CD8-positive, alpha-beta memory T cell (primary cell): ENCODE data around the gene TPST2. TPM values are rescaled to one million over a fixed set of nuclear protein-coding genes. Genes with fewer than 3 reads are reported as not detected.

ENCODE experiments used
- CTCF ChIA-PET: fragments of 350-600 bp; sonication (Branson Sonifier 250); formaldehyde crosslinking; loops from one replicate; lab custom pipeline; 2021; ENCODE audit warnings: antibody characterized with exemption; lab: Charles Lee
- POLR2A ChIA-PET: fragments of 350-600 bp; sonication (Branson Sonifier 250); formaldehyde crosslinking; loops from one replicate; lab custom pipeline; 2021; ENCODE audit warnings: antibody characterized with exemption; lab: Charles Lee
- DNase-seq, 5 donors: peaks; one replicate each; pipeline versions ENCODE4 v3.0.0 to v3.0.0-alpha.2; 2020 to 2022; ENCODE audit warnings: mixed read lengths in 1 of 5
- H3K27ac ChIP-seq: one replicate; pipeline ENCODE4 v1.7.0; 2013; ENCODE audit warnings: low read depth, mild to moderate bottlenecking, low read length, moderate library complexity
- H3K27me3 ChIP-seq: 2 replicates; pipeline ENCODE4 v1.7.0; 2013; ENCODE audit warnings: low read length, mild to moderate bottlenecking; ENCODE audit not compliant: insufficient read depth, poor library complexity, severe bottlenecking
- H3K36me3 ChIP-seq: 2 replicates; pipeline ENCODE4 v1.7.0; 2013; ENCODE audit warnings: mild to moderate bottlenecking, low read length, moderate library complexity; ENCODE audit not compliant: insufficient read depth
- H3K4me1 ChIP-seq: 2 replicates; pipeline ENCODE4 v1.7.0; 2013; ENCODE audit warnings: mild to moderate bottlenecking, low read length, moderate library complexity; ENCODE audit not compliant: insufficient read depth
- H3K4me3 ChIP-seq: 2 replicates; pipeline ENCODE4 v1.7.0; 2013; ENCODE audit warnings: mild to moderate bottlenecking, low read length
- H3K9me3 ChIP-seq: 2 replicates; pipeline ENCODE4 v1.7.0; 2013; ENCODE audit warnings: mild to moderate bottlenecking, low read length
- H3K27ac Mint-ChIP-seq, 8 donors: one replicate each; pipeline ENCODE4 v1.8.0; 2020 to 2021; ENCODE audit warnings: mixed read lengths in 8 of 8, mild to moderate bottlenecking in 6 of 8, inconsistent platforms in 3 of 8, moderate library complexity in 3 of 8
- H3K27me3 Mint-ChIP-seq, 2 donors: one replicate each; pipeline ENCODE4 v1.8.0; 2020 to 2021; ENCODE audit warnings: mixed read lengths in 2 of 2, mild to moderate bottlenecking in 1 of 2, moderate library complexity in 1 of 2
- H3K36me3 Mint-ChIP-seq, 3 donors: one replicate each; pipeline ENCODE4 v1.8.0; 2020 to 2021; ENCODE audit warnings: mixed read lengths in 3 of 3, inconsistent platforms in 1 of 3, mild to moderate bottlenecking in 1 of 3
- H3K4me1 Mint-ChIP-seq, 3 donors: one replicate each; pipeline ENCODE4 v1.8.0; 2020 to 2021; ENCODE audit warnings: mixed read lengths in 3 of 3, inconsistent platforms in 1 of 3, mild to moderate bottlenecking in 1 of 3
- H3K4me3 Mint-ChIP-seq, 7 donors: one replicate each; pipeline ENCODE4 v1.8.0; 2020 to 2021; ENCODE audit warnings: mixed read lengths in 7 of 7, mild to moderate bottlenecking in 6 of 7, moderate library complexity in 4 of 7, inconsistent platforms in 2 of 7
- H3K9me3 Mint-ChIP-seq, 5 donors: one replicate each; pipeline ENCODE4 v1.8.0; 2020 to 2022; ENCODE audit warnings: mixed read lengths in 5 of 5, mild to moderate bottlenecking in 3 of 5, moderate library complexity in 2 of 5, inconsistent platforms in 1 of 5
- polyA plus RNA-seq: library from polyadenylated mRNA; unstranded; fragments of 300-500 nt; fragmentation: Illumina TruSeq; gene quantifications from one replicate; pipeline ENCODE4 v1.2.3, GENCODE V29; 2021
- total RNA-seq, 2 experiments: library from RNA; stranded (reverse); gene quantifications; one replicate each; pipeline ENCODE4 v1.2.3, GENCODE V29; 2021

Gene TPST2
- total and polyA plus RNA-seq, 3 experiments from 2014 or later, result 36.7 to 201 (median 37.3) TPM

DNA sequence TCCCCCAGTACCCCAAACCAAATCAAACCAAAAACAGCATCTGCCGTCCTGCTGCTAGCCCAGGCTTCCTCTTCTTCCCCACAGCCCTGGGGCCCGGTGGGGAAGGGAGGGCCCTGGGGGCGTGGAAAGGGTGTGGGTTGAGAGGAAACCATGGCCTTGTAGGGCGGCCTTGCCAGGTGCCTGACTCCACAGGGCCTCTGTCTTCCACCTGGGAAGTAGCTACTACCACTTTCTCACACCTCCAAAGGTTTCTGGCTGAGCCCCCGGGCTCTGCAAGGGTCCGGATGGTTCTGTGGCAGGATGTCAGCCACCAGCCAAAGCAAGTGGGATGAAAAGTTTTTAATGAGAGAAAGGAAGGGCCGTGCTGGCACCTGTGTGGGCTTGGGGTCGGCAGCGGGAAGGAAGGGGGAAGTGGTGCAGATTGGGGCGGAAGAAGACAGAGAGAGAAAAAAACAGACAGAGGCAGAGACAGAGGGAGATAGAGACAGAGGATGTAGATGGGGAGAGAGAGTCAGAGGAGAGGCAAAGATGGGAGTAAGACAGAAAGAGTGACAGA is 10.5 kb downstream of the TPST2 start:
- Mint-ChIP-seq H3K4me1 (peaks cover 72 to 84% (median 76%) of the 10 kb centered on the region in 3 donors), H3K9me3 (no peaks in the 10 kb centered on the region), H3K27me3 (peaks cover 0 to 2% of the 10 kb centered on the region in 2 donors), H3K36me3 (peaks cover 0 to 52% (median 5%) of the 10 kb centered on the region in 3 donors), H3K27ac (peak overlapping the region; percentile 64 to 98 (median 92)), H3K4me3 (peak overlapping the region; percentile 43 to 84 (median 76))
- Histone ChIP-seq H3K27ac (peak overlapping the region; percentile 27), H3K36me3 (peaks cover 8% of the 10 kb centered on the region), H3K27me3 (no peaks in the 10 kb centered on the region), H3K9me3 (no peaks in the 10 kb centered on the region), H3K4me3 (peak overlapping the region; percentile 53), H3K4me1 (peaks cover 53% of the 10 kb centered on the region)
- DNase-seq, result peak; percentile 39 to 73 (median 67)
- CTCF ChIA-PET, result interaction anchor here (1.0 to 1.6 kb wide), 3 partner anchors 9 to 21 kb away, joined by 3 read pairs; no protein-coding TSS in a partner anchor
- POLR2A ChIA-PET, result interaction anchor here (0.6 kb wide), 1 partner anchor 64 kb away, joined by 8 read pairs; no protein-coding TSS in a partner anchor

DNA sequence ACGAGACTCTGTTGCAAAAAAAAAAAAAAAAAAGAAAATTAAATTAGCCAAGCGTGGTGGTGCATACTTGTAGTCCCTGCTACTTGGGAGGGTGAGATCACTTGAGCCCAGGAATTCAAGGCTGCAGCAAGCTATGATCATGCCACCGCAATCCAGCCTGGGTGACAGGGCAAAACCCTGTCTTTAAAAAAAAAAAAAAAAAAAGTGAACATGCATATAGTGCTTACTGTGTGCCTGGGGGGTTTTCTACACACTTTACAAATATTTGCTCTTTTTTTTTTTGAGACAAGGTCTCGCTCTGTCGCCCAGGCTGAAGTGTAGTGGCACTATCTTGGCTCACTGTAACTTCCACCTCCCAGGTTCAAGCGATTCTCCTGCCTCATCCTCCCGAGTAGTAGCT is 12.9 kb downstream of the TPST2 start:
- ChIA-PET POLR2A (interaction anchor here (0.6 to 0.7 kb wide), 2 partner anchors 16 to 64 kb away, joined by 4 to 6 read pairs; no protein-coding TSS in a partner anchor), CTCF (no interaction called here)
- Histone ChIP-seq H3K36me3 (peaks cover 4% of the 10 kb centered on the region), H3K27ac (no peak overlapping the region), H3K4me1 (peaks cover 60% of the 10 kb centered on the region), H3K4me3 (no peak overlapping the region), H3K27me3 (no peaks in the 10 kb centered on the region), H3K9me3 (no peaks in the 10 kb centered on the region)
- peaks cover 0 to 2% of the 10 kb centered on the region in 2 donors for H3K27me3 Mint-ChIP-seq
- no peaks in the 10 kb centered on the region for H3K9me3 Mint-ChIP-seq
- peak overlapping the region in 1 of 7 donors; percentile 40 for H3K4me3 Mint-ChIP-seq
- no peak for DNase-seq
- H3K36me3 Mint-ChIP-seq, result peaks cover 0 to 59% (median 6%) of the 10 kb centered on the region in 3 donors
- H3K27ac Mint-ChIP-seq, result peak overlapping the region in 1 of 8 donors; percentile 60
- H3K4me1 Mint-ChIP-seq, result peaks cover 76 to 91% (median 85%) of the 10 kb centered on the region in 3 donors

DNA sequence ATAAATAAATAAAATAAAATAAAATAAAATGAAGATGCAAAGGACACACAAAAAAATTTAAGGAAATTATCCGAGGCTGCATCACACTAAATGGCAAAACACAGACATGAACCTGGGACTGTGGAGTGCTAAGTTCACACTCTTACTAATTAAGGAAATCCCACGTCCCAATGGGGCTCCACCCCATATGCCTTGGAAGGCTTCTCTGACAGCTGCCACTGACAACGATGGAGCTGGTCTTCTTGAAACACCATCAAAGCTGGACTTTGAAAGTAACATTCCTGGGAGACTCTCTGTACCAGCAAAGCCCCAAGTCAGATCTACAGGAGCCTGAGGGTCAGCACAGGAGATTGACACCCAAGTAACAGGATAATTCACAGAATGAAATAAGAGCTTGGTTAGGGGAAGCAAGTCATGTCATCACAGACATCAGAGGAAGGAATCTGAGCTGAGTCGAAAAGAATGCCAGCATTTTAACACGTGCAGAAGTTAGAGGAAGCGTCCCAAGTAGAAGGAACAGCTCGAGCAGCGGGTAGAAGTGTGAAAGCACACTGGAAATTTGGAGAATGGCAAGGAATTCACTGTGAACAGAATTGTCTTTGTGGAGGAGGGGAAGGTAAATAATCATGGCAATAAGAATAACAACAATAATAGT is 13.8 kb downstream of the TPST2 start:
- H3K4me1 ChIP-seq, result peaks cover 55% of the 10 kb centered on the region
- H3K27ac Mint-ChIP-seq, result peak overlapping the region; percentile 6 to 88 (median 68)

GRCh38 chr22:26574001-26574723 is 15.8 kb downstream of the TPST2 start:
- Histone ChIP-seq H3K4me3 (no peak overlapping the region), H3K36me3 (peaks cover 4% of the 10 kb centered on the region), H3K27ac (no peak overlapping the region), H3K4me1 (peaks cover 35% of the 10 kb centered on the region), H3K27me3 (no peaks in the 10 kb centered on the region), H3K9me3 (no peaks in the 10 kb centered on the region)
- CTCF ChIA-PET, result no interaction called here
- H3K4me1 Mint-ChIP-seq, result peaks cover 73 to 87% (median 84%) of the 10 kb centered on the region in 3 donors
- peak overlapping the region; percentile 40 to 84 (median 70) for H3K27ac Mint-ChIP-seq
- no peaks in the 10 kb centered on the region for H3K9me3 Mint-ChIP-seq
- H3K36me3 Mint-ChIP-seq, result peaks cover 0 to 65% (median 5%) of the 10 kb centered on the region in 3 donors
- H3K4me3 Mint-ChIP-seq, result peak overlapping the region in 2 of 7 donors; percentile 4 to 23
- POLR2A ChIA-PET, result no interaction called here
- no peaks in the 10 kb centered on the region for H3K27me3 Mint-ChIP-seq
- no peak for DNase-seq

More for the DNA sequence above, 13.8 kb downstream of the TPST2 start:
- no peak for DNase-seq
- Mint-ChIP-seq H3K9me3 (no peaks in the 10 kb centered on the region), H3K36me3 (peaks cover 0 to 60% (median 5%) of the 10 kb centered on the region in 3 donors), H3K27me3 (peaks cover 0 to 2% of the 10 kb centered on the region in 2 donors), H3K4me3 (peak overlapping the region in 2 of 7 donors; percentile 13 to 51), H3K4me1 (peaks cover 78 to 92% (median 88%) of the 10 kb centered on the region in 3 donors)
- Histone ChIP-seq H3K27me3 (no peaks in the 10 kb centered on the region), H3K27ac (no peak overlapping the region), H3K9me3 (no peaks in the 10 kb centered on the region), H3K4me3 (no peak overlapping the region), H3K36me3 (peaks cover 4% of the 10 kb centered on the region)
- ChIA-PET POLR2A (interaction anchor here (0.5 to 0.7 kb wide), 3 partner anchors 51 to 58 kb away, joined by 3 to 8 read pairs (median 3); no protein-coding TSS in a partner anchor), CTCF (interaction anchor here (0.7 kb wide), 1 partner anchor 67 kb away, joined by 3 read pairs; no protein-coding TSS in a partner anchor)

DNA sequence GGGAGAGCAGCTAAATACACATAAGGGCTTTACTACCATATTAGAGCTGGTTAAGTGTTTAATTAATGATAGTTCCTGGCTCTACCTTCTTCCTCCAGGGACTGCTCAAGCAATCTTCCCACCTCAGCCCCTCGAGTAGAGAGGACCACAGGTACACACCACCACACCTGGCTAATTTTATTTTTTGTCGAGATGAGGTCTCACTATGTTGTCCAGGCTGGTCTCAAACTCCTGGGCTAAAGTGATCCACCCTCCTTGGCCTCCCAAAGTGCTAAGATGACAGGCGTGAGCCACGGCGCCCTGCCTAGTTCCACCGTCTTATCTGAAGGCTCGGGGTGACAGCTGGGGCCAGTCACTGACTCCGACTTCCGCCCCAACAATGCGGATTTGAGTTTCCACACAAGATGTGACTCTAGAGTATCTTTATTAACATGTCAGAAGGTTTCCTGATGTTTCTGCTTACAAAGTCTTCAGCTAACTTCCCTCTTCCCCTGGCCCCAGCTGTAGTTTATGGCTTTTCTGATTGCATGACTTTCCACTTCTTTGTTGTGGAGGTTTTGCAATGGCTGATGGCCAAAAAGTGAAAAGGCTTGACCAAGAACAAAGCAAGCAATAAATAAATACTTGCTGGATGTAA is 16.8 kb downstream of the TPST2 start:
- ChIA-PET POLR2A (no interaction called here), CTCF (no interaction called here)
- Mint-ChIP-seq H3K27me3 (no peaks in the 10 kb centered on the region), H3K9me3 (no peaks in the 10 kb centered on the region), H3K36me3 (peaks cover 0 to 68% (median 5%) of the 10 kb centered on the region in 3 donors), H3K4me3 (peak overlapping the region in 2 of 7 donors; percentile 34 to 70), H3K27ac (peak overlapping the region; percentile 26 to 86 (median 52)), H3K4me1 (peaks cover 72 to 87% (median 83%) of the 10 kb centered on the region in 3 donors)
- Histone ChIP-seq H3K9me3 (no peaks in the 10 kb centered on the region), H3K36me3 (peaks cover 4% of the 10 kb centered on the region), H3K27me3 (no peaks in the 10 kb centered on the region), H3K27ac (no peak overlapping the region), H3K4me1 (peaks cover 25% of the 10 kb centered on the region), H3K4me3 (no peak overlapping the region)
- DNase-seq, result peak in 1 of 5 donors; percentile 33

- CTCF ChIA-PET, result no interaction called here
- Mint-ChIP-seq H3K4me1 (peaks cover 77 to 93% (median 92%) of the 10 kb centered on the region in 3 donors), H3K27me3 (no peaks in the 10 kb centered on the region), H3K4me3 (peak overlapping the region in 6 of 7 donors; percentile 8 to 90 (median 34)), H3K36me3 (peaks cover 0 to 64% (median 5%) of the 10 kb centered on the region in 3 donors), H3K9me3 (no peaks in the 10 kb centered on the region), H3K27ac (peak overlapping the region; percentile 40 to 91 (median 80))
- Histone ChIP-seq H3K36me3 (peaks cover 4% of the 10 kb centered on the region), H3K9me3 (no peaks in the 10 kb centered on the region), H3K4me3 (no peak overlapping the region), H3K27me3 (no peaks in the 10 kb centered on the region), H3K27ac (no peak overlapping the region), H3K4me1 (peaks cover 24% of the 10 kb centered on the region)
- POLR2A ChIA-PET, result no interaction called here
- no peak for DNase-seq
Observed at GRCh38 chr22:26570864-26571525, 18.9 kb downstream of the TPST2 start.

DNA sequence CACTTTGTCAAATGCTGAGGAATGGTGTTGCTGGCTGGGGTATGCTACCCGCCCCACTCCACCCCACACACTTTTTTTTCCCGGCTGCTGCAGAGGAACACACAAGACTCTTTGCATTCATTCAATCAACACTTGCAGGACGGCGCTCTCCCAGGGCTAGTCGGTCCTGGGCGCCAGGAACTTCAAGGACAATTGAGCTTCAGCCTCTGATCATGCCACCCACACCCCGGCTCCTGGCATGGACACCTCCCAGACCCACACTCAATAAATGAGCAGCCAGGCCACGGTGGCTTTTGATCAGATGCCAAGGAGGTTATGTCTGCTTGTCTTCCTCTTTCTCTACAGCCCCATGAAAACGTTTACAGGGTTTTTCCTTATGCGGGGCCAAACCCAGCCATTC is 19.8 kb downstream of the TPST2 start:
- Histone ChIP-seq H3K27me3 (no peaks in the 10 kb centered on the region), H3K36me3 (peaks cover 4% of the 10 kb centered on the region), H3K4me1 (peaks cover 24% of the 10 kb centered on the region), H3K27ac (no peak overlapping the region), H3K4me3 (no peak overlapping the region), H3K9me3 (no peaks in the 10 kb centered on the region)
- Mint-ChIP-seq H3K27me3 (no peaks in the 10 kb centered on the region), H3K4me1 (peaks cover 79 to 95% (median 94%) of the 10 kb centered on the region in 3 donors), H3K4me3 (peak overlapping the region in 4 of 7 donors; percentile 12 to 57 (median 50)), H3K9me3 (no peaks in the 10 kb centered on the region), H3K36me3 (peaks cover 0 to 63% (median 4%) of the 10 kb centered on the region in 3 donors), H3K27ac (peak overlapping the region in 7 of 8 donors; percentile 5 to 86 (median 71))
- no peak for DNase-seq
- CTCF ChIA-PET, result interaction anchor here (0.8 kb wide), 1 partner anchor 74 kb away, joined by 3 read pairs; no protein-coding TSS in a partner anchor
- POLR2A ChIA-PET, result no interaction called here
